ENCODE data around the gene GRIK4. TPM values are rescaled to one million over a fixed set of nuclear protein-coding genes. Genes with fewer than 3 reads are reported as not detected.

The GRIK4 gene
- polyA plus RNA-seq, 1 of the 3 experiments (the other 2 are of a cell fraction): 0.03 TPM

- 32% methylated on average over 4 of the region's 4 CpGs for WGBS (ENCODE audit: low lambda C conversion rate)
- Histone ChIP-seq H3K9me2 (no peaks in the 10 kb centered on the region), H3K27ac (ENCODE audit: low read depth in 2 of 2, low read length in 1 of 2) (no peak overlapping the region), H3K79me2 (ENCODE audit: insufficient read depth) (no peaks in the 10 kb centered on the region), H4K20me1 (ENCODE audit: insufficient read depth) (no peaks in the 10 kb centered on the region), H3K27me3 (ENCODE audit: insufficient read depth) (no peaks in the 10 kb centered on the region), H3K4me1 (ENCODE audit: control insufficient read depth in 1 of 2, insufficient read depth in 2 of 2, low read depth in 1 of 2, low read length in 1 of 2) (peaks cover 0 to 3% of the 10 kb centered on the region in 2 experiments; a peak in 1 of 4 replicates), H3K9ac (no peak overlapping the region), H2AFZ (ENCODE audit: low read depth) (no peak overlapping the region), H3F3A (replicated peaks; ENCODE audit: insufficient read depth) (no peaks in the 10 kb centered on the region), H3K36me3 (replicated peaks in 1 of 2; ENCODE audit: control insufficient read depth in 1 of 2, insufficient read depth in 2 of 2, low read length in 1 of 2) (no peaks in the 10 kb centered on the region), H3K4me2 (no peak overlapping the region), H3K9me3 (no peaks in the 10 kb centered on the region), H3K4me3 (ENCODE audit: low read depth in 2 of 2, low read length in 1 of 2) (no peak overlapping the region)
- POLR2A ChIA-PET: no interaction called here
- CTCF ChIA-PET: interaction anchor here (1.0 to 3.4 kb wide), 3 partner anchors 8 to 404 kb away, joined by 3 to 30 read pairs (median 7); partner anchors contain the start of gene GRIK4
- no peak for DNase-seq
- TF ChIP-seq POLR2AphosphoS5 (IDR thresholded peaks at IDR 0.05; ENCODE audit: low read depth, low read length) (no peak), MAX (IDR thresholded peaks at IDR 0.05; ENCODE audit: low read depth) (no peak), RAD21 (IDR thresholded peaks at IDR 0.05; ENCODE audit: low read length) (no peak), USF2 (IDR thresholded peaks at IDR 0.05; ENCODE audit: borderline replicate concordance, low read depth, low read length) (no peak), GATA2 (CRISPR knock-in tag; IDR thresholded peaks at IDR 0.05) (no peak)
Measured at GRCh38 chr11:120914601-120915000, 403.1 kb downstream of the GRIK4 start.

- H3K9me2 ChIP-seq: no peaks in the 10 kb centered on the region
- 40% methylated on average over 4 of the region's 6 CpGs for WGBS (ENCODE audit: low lambda C conversion rate)
- no peak overlapping the region for H3K4me3 ChIP-seq (ENCODE audit: low read depth in 2 of 2, low read length in 1 of 2)
- no peaks in the 10 kb centered on the region for H3K36me3 ChIP-seq (replicated peaks in 1 of 2; ENCODE audit: control insufficient read depth in 1 of 2, insufficient read depth in 2 of 2, low read length in 1 of 2)
- H3K9ac ChIP-seq: no peak overlapping the region
- no peaks in the 10 kb centered on the region for H3K27me3 ChIP-seq (ENCODE audit: insufficient read depth)
- H4K20me1 ChIP-seq (ENCODE audit: insufficient read depth): no peaks in the 10 kb centered on the region
- H3K4me1 ChIP-seq (ENCODE audit: control insufficient read depth in 1 of 2, insufficient read depth in 2 of 2, low read depth in 1 of 2, low read length in 1 of 2): peaks cover 0 to 3% of the 10 kb centered on the region in 2 experiments; a peak in 1 of 4 replicates
- no peak overlapping the region for H3K4me2 ChIP-seq
- DNase-seq: no peak
- no peaks in the 10 kb centered on the region for H3K9me3 ChIP-seq
- no peaks in the 10 kb centered on the region for H3K79me2 ChIP-seq (ENCODE audit: insufficient read depth)
- ChIA-PET CTCF (interaction anchor here (1.1 to 2.9 kb wide), 4 partner anchors 11 to 407 kb away, joined by 3 to 12 read pairs (median 8); partner anchors contain the start of gene GRIK4), POLR2A (no interaction called here)
- no peaks in the 10 kb centered on the region for H3F3A ChIP-seq (replicated peaks; ENCODE audit: insufficient read depth)
- H2AFZ ChIP-seq (ENCODE audit: low read depth): no peak overlapping the region
- no peak overlapping the region for H3K27ac ChIP-seq (ENCODE audit: low read depth in 2 of 2, low read length in 1 of 2)
- TF ChIP-seq RCOR1 (IDR thresholded peaks at IDR 0.05; ENCODE audit: low read length): no peak
- no peak for TF ChIP-seq MAX (IDR thresholded peaks at IDR 0.05; ENCODE audit: low read depth)
- no peak for TF ChIP-seq ELF1 (IDR thresholded peaks at IDR 0.05)
- no peak for TF ChIP-seq SIN3A (IDR thresholded peaks at IDR 0.05; ENCODE audit: borderline replicate concordance, low read depth, low read length)
- no peak for TF ChIP-seq CTCF (IDR thresholded peaks at IDR 0.05)
- no peak for TF ChIP-seq TCF12 (IDR thresholded peaks at IDR 0.05)
- no peak for TF ChIP-seq EP300 (IDR thresholded peaks at IDR 0.05; ENCODE audit: borderline replicate concordance in 1 of 2, low read depth in 1 of 2, low read length in 1 of 2)
- no peak for TF ChIP-seq REST (IDR thresholded peaks at IDR 0.05; ENCODE audit: low read depth, low read length)
- no peak for TF ChIP-seq PBX3 (IDR thresholded peaks at IDR 0.05)
- TF ChIP-seq RFX5 (IDR thresholded peaks at IDR 0.05; ENCODE audit: low read length): no peak
- no peak for TF ChIP-seq USF2 (IDR thresholded peaks at IDR 0.05; ENCODE audit: borderline replicate concordance, low read depth, low read length)
- TF ChIP-seq YY1 (IDR thresholded peaks at IDR 0.05; ENCODE audit: low read depth): no peak
- no peak for TF ChIP-seq TEAD4 (IDR thresholded peaks at IDR 0.05; ENCODE audit: borderline replicate concordance, insufficient read depth)
- TF ChIP-seq FOXM1 (IDR thresholded peaks at IDR 0.05; ENCODE audit: low read depth): no peak
- no peak for TF ChIP-seq NRF1 (IDR thresholded peaks at IDR 0.05; ENCODE audit: low read depth, low read length)
Measured at GRCh38 chr11:120917559-120918239, 406.2 kb downstream of the GRIK4 start.

Measured in SK-N-SH (cell line).